ENCODE data around the gene SCG5.

SCG5 gene

GRCh38 chr15:32692286-32692685 is 50.8 kb downstream of the SCG5 start:
- DNase-seq = no peak

DNA sequence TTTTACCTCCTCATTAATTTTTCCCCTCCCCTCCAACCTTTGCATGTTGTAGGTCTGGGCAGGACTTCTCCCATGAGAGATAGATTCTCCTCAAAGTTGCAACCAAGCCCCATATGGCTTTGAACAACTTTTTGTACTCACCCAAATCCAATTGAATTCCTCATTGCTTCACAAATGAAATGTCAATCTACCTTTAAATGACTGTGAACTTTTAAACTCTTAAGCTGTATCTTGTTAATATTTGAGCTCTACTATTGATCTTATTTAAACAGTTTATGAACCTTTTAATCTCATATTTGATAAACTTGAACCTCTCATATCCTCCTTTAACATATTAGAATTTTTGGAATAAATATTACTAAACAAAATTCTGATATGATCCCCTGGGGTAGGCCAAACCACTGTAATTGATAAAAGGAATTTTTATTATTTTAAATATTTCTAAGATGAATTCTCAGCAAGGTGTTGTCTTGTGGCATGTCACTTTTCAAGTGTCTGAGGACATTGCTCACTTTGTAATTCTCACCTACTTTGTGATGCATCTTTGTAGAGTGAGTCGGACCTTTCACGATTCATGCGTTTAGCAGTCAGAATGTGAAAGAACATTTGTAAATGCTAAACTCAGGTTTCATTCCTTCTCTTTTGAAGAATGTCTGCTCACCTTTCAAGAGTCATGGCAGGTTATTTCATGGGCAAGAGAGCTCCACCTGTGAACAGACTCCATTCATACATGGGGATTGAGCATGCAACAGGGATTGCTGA is 52.9 kb downstream of the SCG5 start:
- DNase-seq = no peak

DNA sequence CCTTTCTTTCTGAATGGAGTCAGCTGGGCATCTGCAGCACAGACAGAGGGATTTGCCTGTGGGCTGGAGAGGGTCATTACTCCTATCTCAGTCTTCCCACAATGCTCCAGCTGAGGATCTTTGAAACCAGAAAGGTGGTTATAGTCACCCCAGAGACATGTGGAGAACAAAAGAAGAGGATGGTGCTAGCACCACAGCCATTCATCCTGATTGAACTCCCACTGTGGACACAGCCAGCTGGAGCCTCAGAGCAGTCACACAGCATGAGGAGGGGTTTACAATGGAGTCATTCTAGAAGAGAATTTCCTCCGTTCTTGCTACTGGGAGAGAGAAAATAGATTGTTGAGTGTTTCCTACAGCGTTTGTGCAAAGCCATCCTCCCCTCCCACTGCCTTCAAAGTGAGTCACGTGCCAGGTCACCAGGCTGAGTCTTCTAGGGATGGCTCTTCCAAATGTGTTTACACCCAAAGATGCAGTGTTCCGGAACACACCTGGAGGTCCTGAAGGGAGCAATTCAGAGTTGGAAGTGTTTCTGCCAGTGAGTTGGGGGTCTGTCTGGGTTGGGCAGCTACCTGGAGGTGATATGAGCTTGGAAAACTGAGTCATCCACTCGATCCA is 57.4 kb downstream of the SCG5 start:
- DNase-seq = no peak

- no peak for DNase-seq
Observed at GRCh38 chr15:32700501-32701150, 59.1 kb downstream of the SCG5 start.

DNA sequence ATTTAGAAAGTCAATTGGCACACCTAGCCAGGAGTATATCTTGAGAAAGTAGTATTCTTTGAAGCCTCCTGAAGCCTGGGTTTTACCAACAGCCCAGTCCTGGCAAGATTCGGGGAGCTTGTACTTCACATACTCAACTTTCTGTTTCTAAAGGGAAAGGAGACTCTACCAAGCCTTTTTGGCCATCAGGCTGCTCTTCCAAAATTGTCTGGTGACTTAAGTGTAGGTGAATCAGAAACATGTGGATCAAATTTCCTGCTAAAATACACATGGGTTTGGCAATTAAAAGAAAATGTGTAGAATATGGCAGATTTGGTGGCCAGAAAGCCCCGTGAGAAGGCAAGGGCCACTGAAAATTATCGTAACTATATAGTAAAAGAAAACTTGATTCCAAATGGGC is 60.4 kb downstream of the SCG5 start:
- no peak for DNase-seq

DNA sequence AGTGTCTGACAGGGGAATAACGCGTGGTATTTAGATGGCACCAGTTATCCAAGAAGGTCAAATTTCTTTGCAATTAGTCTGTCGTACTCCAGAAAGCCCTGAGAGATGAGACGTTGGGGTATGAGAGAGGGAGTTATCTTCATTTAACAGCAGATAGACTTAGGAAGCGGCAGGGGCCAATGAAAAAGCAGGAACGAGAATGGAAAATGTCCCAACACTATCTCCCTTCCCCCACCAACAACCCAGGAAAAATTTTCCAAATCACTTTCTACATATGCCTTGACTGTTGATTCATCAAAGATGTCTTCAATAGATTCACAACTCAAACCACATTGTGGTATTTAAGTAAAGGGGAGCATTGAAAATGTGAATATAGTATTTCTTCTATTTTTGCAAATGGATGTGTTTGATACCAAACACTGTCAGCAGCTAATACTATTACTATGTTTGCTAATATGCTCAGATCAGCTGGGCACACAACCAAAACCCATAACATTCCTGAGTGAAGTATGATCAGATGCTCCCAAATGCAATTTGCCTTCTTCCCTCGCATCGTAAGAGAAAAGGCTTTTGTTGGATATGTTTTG is 63.0 kb downstream of the SCG5 start:
- no peak for DNase-seq

- no peak for DNase-seq
Observed at GRCh38 chr15:32705446-32705845, 63.9 kb downstream of the SCG5 start.

- no peak for DNase-seq
Observed at GRCh38 chr15:32706704-32707103, 65.2 kb downstream of the SCG5 start.

GRCh38 chr15:32707436-32707835 is 65.9 kb downstream of the SCG5 start:
- no peak for DNase-seq

DNA sequence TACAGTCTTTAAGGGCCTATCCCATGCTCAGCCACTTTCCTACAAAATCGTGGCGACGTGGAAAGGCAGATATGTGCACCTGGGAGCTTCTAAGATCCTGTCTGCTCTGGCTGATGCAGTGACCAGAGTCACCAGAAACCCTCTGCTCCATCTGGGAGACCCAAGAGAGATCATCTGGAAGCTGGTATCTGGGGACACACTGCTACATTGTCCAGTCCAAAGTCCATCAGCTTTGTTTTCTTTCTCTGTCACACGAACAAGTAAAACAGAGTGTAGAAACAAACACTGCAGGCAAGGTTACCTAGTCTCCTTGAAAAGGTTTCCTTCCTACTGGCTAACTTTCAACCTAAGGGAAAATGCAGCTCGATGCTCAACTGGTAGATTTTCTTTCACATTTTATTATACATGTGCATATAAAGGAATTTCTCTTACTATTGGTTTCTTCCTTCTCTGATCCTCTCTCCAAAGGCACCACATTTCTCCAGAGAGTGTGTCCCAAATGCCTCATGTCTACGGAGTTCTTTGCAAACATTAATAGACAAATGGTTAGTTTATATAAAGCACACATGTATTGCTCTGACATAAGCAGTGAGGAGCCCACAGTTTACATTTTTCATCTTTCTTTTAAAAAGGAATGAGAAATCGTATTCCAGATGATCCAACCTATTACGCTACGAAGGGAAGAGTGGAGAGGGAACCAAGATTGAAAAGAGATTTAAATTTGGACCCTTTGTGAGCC is 68.0 kb downstream of the SCG5 start:
- DNase-seq = no peak

GRCh38 chr15:32715276-32715675 is 73.8 kb downstream of the SCG5 start:
- DNase-seq = no peak

GRCh38 chr15:32716216-32716914 is 74.9 kb downstream of the SCG5 start:
- no peak for DNase-seq

GRCh38 chr15:32716915-32717425 is 75.5 kb downstream of the SCG5 start:
- DNase-seq = no peak

GRCh38 chr15:32717426-32718226 is 76.1 kb downstream of the SCG5 start, which contains the start of gene GREM1:
GREM1 (plus strand) TSS chr15:32718004; CDS start chr15:32730691, 12,687 bp downstream.
- no peak for DNase-seq

GRCh38 chr15:32718227-32718820 is 76.8 kb downstream of the SCG5 start:
- no peak for DNase-seq

- no peak for DNase-seq
Observed at GRCh38 chr15:32718821-32719716, 77.6 kb downstream of the SCG5 start.

DNA sequence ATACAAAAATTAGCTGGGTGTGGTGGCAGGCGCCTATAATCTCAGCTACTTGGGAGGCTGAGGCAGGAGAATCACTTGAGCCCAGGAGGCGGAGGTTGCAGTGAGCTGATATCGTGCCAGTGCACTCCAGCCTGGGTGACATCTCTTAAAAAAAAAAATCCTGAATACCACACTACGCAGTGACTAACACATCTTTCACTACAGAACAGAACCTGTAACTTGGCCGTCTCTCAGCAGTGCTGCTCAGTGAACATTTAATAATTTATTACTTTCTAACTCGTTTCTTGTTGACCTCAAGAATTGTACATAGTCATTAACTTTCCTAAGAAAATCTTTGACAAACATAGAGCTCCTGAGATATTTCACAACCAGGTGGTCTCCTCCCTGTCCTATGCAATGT is 80.1 kb downstream of the SCG5 start:
- no peak for DNase-seq

DNA sequence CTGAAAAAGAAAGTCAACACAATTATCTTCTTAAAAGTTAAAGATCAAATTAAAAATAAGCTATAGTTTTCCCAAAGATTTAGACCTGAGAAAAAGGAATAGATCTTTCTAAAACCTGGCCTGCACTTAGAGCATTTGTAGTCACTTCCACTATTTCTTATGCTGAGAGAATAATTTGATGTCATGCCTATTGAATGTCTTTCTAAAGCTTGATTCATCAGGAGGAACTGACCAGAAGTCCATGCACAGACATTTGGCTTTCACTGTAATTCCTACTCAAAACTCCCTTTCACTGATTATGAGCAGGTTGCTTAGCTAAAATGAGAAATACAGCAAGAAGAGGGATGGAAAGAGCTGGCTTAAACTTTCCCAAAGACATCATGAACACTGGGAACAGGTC is 80.6 kb downstream of the SCG5 start:
- DNase-seq = no peak

- no peak for DNase-seq
Observed at GRCh38 chr15:32723171-32723948, 81.8 kb downstream of the SCG5 start.
